K562 (cell line): Measurements from ENCODE around the gene RERE.

Experiments
- ATF4 ChIP-seq: fragments of 450-650 bp; formaldehyde crosslinking; IDR thresholded peaks from 2 replicates; pipeline ENCODE4 v1.4.0; 2022; ENCODE audit warnings: mild to moderate bottlenecking, moderate library complexity
- POLR2AphosphoS2 ChIP-seq: IDR thresholded peaks from 2 replicates; pipeline ENCODE4 v1.6.1; 2012; ENCODE audit warnings: low read length, improper control_type of control experiment
- TAF1 ChIP-seq: IDR thresholded peaks from 2 replicates; pipeline ENCODE4 v1.6.1; 2011; ENCODE audit warnings: mild to moderate bottlenecking, low read length, moderate library complexity; ENCODE audit not compliant: insufficient read depth, control insufficient read depth, severe bottlenecking; ENCODE audit errors: extremely low read depth
- YBX1 ChIP-seq: fragments of 450-650 bp; IDR thresholded peaks from 2 replicates; pipeline ENCODE4 v1.7.1; 2016; ENCODE audit warnings: mild to moderate bottlenecking
- ZNF707 ChIP-seq: fragments of 250-450 bp; sonication (Bioruptor Pico); conservative IDR thresholded peaks from 2 replicates; pipeline ENCODE4 v1.8.0; 2022; ENCODE audit warnings: inconsistent platforms, mild to moderate bottlenecking, moderate library complexity

- TF ChIP-seq TAF1 (no peak), POLR2AphosphoS2 (no peak), YBX1 (no peak), ATF4 (CRISPR knock-in tag) (no peak), ZNF707 (CRISPR knock-in tag) (no peak)
Observed at GRCh38 chr1:8693107-8693506, 124.3 kb downstream of the RERE start.
